Mesenchymal stem cell (in vitro differentiated cells and primary cell): ENCODE measurements around the gene MCM10. TPM values are rescaled to one million over a fixed set of nuclear protein-coding genes. Genes with fewer than 3 reads are reported as not detected.

ENCODE experiments used
- DNase-seq: peaks from one replicate; pipeline ENCODE4 v3.0.0-alpha.2; 2013
- H2AFZ ChIP-seq: one replicate; pipeline ENCODE4 v1.6.1; 2013; ENCODE audit warnings: low read depth, mild to moderate bottlenecking, control low read depth, inconsistent platforms, low read length, moderate library complexity
- H2AK5ac ChIP-seq: 2 replicates; pipeline ENCODE4 v1.6.1; 2013; ENCODE audit warnings: low read length, moderate library complexity, mild to moderate bottlenecking, inconsistent platforms; ENCODE audit not compliant: severe bottlenecking
- H2BK120ac ChIP-seq: one replicate; pipeline ENCODE4 v1.6.1; 2013; ENCODE audit warnings: low read depth, mild to moderate bottlenecking, inconsistent platforms, low read length, moderate library complexity
- H2BK12ac ChIP-seq, 2 experiments: one replicate each; pipeline ENCODE4 v1.6.1; 2013; ENCODE audit warnings: inconsistent platforms in 2 of 2, low read length in 2 of 2, mild to moderate bottlenecking in 2 of 2, moderate library complexity in 2 of 2, control low read depth in 1 of 2
- H2BK15ac ChIP-seq: one replicate; pipeline ENCODE4 v1.6.1; 2013; ENCODE audit warnings: mild to moderate bottlenecking, low read depth, inconsistent platforms; ENCODE audit not compliant: poor library complexity, severe bottlenecking
- H2BK5ac ChIP-seq: 2 replicates; pipeline ENCODE4 v1.6.1; 2013; ENCODE audit warnings: low read depth, mild to moderate bottlenecking, low read length, control low read depth, inconsistent platforms; ENCODE audit not compliant: poor library complexity, severe bottlenecking
- H3K14ac ChIP-seq, 2 experiments: one replicate each; pipeline ENCODE4 v1.6.1; 2013; ENCODE audit warnings: inconsistent platforms in 2 of 2, low read length in 2 of 2, control low read depth in 1 of 2, mild to moderate bottlenecking in 1 of 2, moderate library complexity in 1 of 2
- H3K18ac ChIP-seq, 2 experiments: one replicate each; pipeline ENCODE4 v1.6.1; 2013; ENCODE audit warnings: inconsistent platforms in 2 of 2, low read length in 2 of 2, control low read depth in 1 of 2, low read depth in 1 of 2, mild to moderate bottlenecking in 1 of 2
- H3K23ac ChIP-seq, 2 experiments: one replicate each; pipeline ENCODE4 v1.6.1; 2013; ENCODE audit warnings: inconsistent platforms in 2 of 2, low read length in 2 of 2, mild to moderate bottlenecking in 2 of 2, moderate library complexity in 2 of 2, control low read depth in 1 of 2
- H3K27ac ChIP-seq: 2 replicates; pipeline ENCODE4 v1.5.1; 2013; ENCODE audit warnings: mild to moderate bottlenecking, moderate library complexity, low read length, control low read depth, inconsistent platforms; ENCODE audit not compliant: poor library complexity, severe bottlenecking
- H3K27me3 ChIP-seq, 2 experiments: 2 replicates each; pipeline versions ENCODE4 v1.6.1 to v1.7.0; 2013; ENCODE audit warnings: low read length in 2 of 2, mild to moderate bottlenecking in 2 of 2, moderate library complexity in 2 of 2, control low read depth in 1 of 2, inconsistent platforms in 1 of 2; ENCODE audit not compliant: control insufficient read depth in 1 of 2, insufficient read depth in 1 of 2
- H3K36me3 ChIP-seq, 2 experiments: 2 replicates each; pipeline versions ENCODE4 v1.6.1 to v1.7.0; 2013; ENCODE audit warnings: low read length in 2 of 2, control low read depth in 1 of 2, inconsistent platforms in 1 of 2, low read depth in 1 of 2, mild to moderate bottlenecking in 1 of 2; ENCODE audit not compliant: insufficient read depth in 2 of 2, control insufficient read depth in 1 of 2
- H3K4ac ChIP-seq, 2 experiments: one replicate each; pipeline ENCODE4 v1.6.1; 2013; ENCODE audit warnings: inconsistent platforms in 2 of 2, low read length in 2 of 2, mild to moderate bottlenecking in 2 of 2, moderate library complexity in 2 of 2, control low read depth in 1 of 2, low read depth in 1 of 2
- H3K4me1 ChIP-seq: 2 replicates; pipeline ENCODE4 v1.6.1; 2013; ENCODE audit warnings: low read depth, low read length, control low read depth; ENCODE audit not compliant: control insufficient read depth, insufficient read depth
- H3K4me2 ChIP-seq: 2 replicates; pipeline ENCODE4 v1.6.1; 2013; ENCODE audit warnings: low read length, mild to moderate bottlenecking, inconsistent platforms; ENCODE audit not compliant: poor library complexity, severe bottlenecking
- H3K4me3 ChIP-seq, 2 experiments: 2 replicates each; pipeline versions ENCODE4 v1.5.1 to v1.7.0; 2013; ENCODE audit warnings: low read length in 2 of 2, mild to moderate bottlenecking in 2 of 2, control low read depth in 1 of 2, low read depth in 1 of 2; ENCODE audit not compliant: insufficient read depth in 1 of 2
- H3K79me1 ChIP-seq: replicated peaks from 2 replicates; pipeline ENCODE4 v1.6.1; 2013; ENCODE audit warnings: mild to moderate bottlenecking, control low read depth, low read length, inconsistent platforms; ENCODE audit not compliant: poor library complexity, severe bottlenecking
- H3K9ac ChIP-seq: 2 replicates; pipeline ENCODE4 v1.7.0; 2013; ENCODE audit warnings: mild to moderate bottlenecking, low read length, moderate library complexity
- H3K9me3 ChIP-seq: 2 replicates; pipeline ENCODE4 v1.7.0; 2013; ENCODE audit warnings: mild to moderate bottlenecking, low read length; ENCODE audit not compliant: control insufficient read depth
- H4K8ac ChIP-seq: one replicate; pipeline ENCODE4 v1.6.1; 2013; ENCODE audit warnings: inconsistent platforms, mild to moderate bottlenecking, low read length, moderate library complexity
- H4K91ac ChIP-seq: one replicate; pipeline ENCODE4 v1.6.1; 2013; ENCODE audit warnings: mild to moderate bottlenecking, low read length, inconsistent platforms
- WGBS: methylation state at CpG from one replicate; pipeline ENCODE4 v1.1.7; 2013; ENCODE audit warnings: mixed read lengths; 5-methylcytosine and 5-hydroxymethylcytosine counted together
- small RNA-seq: library from polyadenylated mRNA; stranded (forward); fragments of <200 nt; extraction: miRNeasy Mini kit (QIAGEN cat#:217004); gene quantifications from one replicate; pipeline ENCODE3, GENCODE V24; 2013; ENCODE audit warnings: low read depth

Gene MCM10

GRCh38 chr10:13257621-13258140 is 96.3 kb downstream of the MCM10 start:
- 93% methylated on average over 4 of the region's 5 CpGs for WGBS

More at GRCh38 chr10:13257621-13258140, 96.3 kb downstream of the MCM10 start:
- Histone ChIP-seq H2BK12ac (no peak overlapping the region), H4K91ac (no peak overlapping the region), H3K23ac (no peak overlapping the region), H2BK5ac (no peak overlapping the region), H3K9ac (no peak overlapping the region), H3K4me1 (no peaks in the 10 kb centered on the region), H4K8ac (no peak overlapping the region), H3K4ac (no peak overlapping the region), H2AK5ac (no peak overlapping the region), H3K27me3 (peaks cover 4 to 12% of the 10 kb centered on the region in 2 experiments), H2BK15ac (no peak overlapping the region), H2BK120ac (no peak overlapping the region), H3K4me2 (no peak overlapping the region), H3K36me3 (no peaks in the 10 kb centered on the region), H3K14ac (no peak overlapping the region), H3K79me1 (no peaks in the 10 kb centered on the region), H3K18ac (no peak overlapping the region), H2AFZ (no peak overlapping the region), H3K9me3 (peaks cover 4% of the 10 kb centered on the region), H3K27ac (no peak overlapping the region), H3K4me3 (no peak overlapping the region)
- DNase-seq, result no peak

Small RNAs within 50 kb of the gene (small RNA-seq; reads per million reads assigned to genes)
- not detected for gene RNU6-6P
